Activated CD4-positive, alpha-beta T cell treated with anti-CD3 and anti-CD28 coated beads for 24 hours (primary cell): ENCODE data around the gene RAMP3.
"Not testable (repeated sequence)": the region's sequence is repeated elsewhere in the genome, so short reads cannot be mapped to it uniquely, and the experiment has no call there.

Source experiments
- DNase-seq, 2 donors: peaks; one replicate each; pipeline ENCODE4 v3.0.0-alpha.2; 2020; ENCODE audit warnings: low read depth in 2 of 2

RAMP3 gene, protein sequence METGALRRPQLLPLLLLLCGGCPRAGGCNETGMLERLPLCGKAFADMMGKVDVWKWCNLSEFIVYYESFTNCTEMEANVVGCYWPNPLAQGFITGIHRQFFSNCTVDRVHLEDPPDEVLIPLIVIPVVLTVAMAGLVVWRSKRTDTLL

GRCh38 chr7:45157653-45158401 is at the start of gene RAMP3:
Gene RAMP3 (plus strand): TSS chr7:45157791. CDS start chr7:45157829, 38 bp downstream.
- DNase-seq: no peak

DNA sequence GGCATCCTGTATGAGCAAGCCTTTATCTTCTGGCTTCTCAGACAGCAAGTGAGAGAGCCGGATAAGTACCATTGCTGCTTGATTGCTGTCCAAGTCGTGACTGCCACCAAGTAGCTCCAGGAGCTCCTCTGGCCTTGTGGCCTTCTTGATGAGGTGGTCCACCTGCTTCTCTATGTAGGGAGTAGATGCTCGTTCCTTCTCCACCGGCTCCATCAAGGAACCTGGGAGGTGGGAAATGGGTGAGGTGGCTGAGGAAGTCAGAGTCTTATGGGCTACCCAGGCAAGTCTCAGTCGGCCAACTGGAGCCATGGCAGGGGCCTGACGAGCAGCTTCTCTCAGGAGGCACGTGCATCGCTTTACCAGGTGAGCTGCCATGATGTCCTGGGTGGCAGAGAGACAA is 48.7 kb upstream of the RAMP3 start:
- no peak for DNase-seq

GRCh38 chr7:45111298-45112223 is 46.0 kb upstream of the RAMP3 start, which contains the start of gene TBRG4:
Gene TBRG4 (minus strand): TSS chr7:45111697. CDS start chr7:45109237, 2,460 bp downstream.
- peak; percentile 89 to 91 for DNase-seq

GRCh38 chr7:45112648-45113047 is 44.9 kb upstream of the RAMP3 start:
- no peak for DNase-seq

GRCh38 chr7:45114257-45114656 is 43.3 kb upstream of the RAMP3 start:
- not testable (repeated sequence) for DNase-seq

DNA sequence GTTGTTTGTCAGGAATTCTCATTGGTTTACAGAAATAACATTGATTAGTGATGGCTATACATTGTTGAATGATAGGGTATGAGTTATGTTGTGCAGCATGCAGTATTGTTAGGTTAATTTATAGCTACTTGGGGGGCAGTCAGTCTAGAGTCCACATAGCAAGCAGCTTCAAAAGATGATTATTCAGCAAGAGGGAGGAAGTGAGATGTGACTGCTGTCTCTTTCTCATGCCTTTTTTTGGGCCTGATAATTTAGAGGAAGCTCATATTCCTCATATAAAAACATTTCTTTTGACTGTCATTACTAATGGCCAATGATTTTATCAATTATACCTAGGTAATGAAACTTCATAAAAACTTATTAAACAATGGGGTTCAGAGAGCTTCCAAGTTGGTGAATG is 42.7 kb upstream of the RAMP3 start:
- no peak for DNase-seq

DNA sequence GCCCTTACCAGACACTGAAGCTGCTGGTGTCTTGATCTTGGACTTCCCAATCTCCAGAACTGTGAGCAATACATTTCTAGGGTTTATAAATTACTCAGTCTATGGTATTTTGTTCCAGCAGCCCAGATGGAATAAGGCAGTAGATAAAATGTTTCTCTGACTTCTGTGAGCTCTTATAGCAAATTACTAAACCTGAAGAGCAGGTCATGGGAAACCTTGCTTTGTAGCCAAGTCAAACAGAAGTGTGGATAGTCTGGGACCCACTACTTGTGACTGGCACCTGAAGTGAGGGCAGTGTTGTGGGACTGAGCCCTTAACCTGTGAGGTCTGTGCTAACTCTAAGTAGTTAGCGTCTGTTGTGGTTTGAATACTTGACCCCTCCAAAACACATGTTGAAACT is 41.5 kb upstream of the RAMP3 start:
- DNase-seq: no peak

DNA sequence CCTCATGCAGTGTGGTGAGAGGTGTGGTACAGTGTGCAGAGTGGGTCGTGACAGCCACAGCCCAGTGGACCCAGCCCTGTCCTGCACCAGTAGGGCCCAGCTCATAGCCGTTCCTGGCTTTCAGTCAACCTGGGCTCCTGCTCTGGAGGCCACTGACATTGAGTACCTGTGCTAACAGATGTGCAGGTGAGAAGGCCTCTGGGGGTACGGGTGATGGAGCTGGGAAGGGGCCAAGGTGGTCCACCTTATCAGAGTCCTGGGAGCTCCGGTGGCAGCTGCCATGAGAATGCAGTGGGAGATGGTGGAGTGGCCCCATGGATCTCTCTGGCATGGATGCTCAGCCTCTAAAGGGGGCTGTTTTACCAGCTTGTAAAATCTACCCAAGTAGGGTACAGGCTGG is 40.0 kb upstream of the RAMP3 start:
- DNase-seq: no peak

DNA sequence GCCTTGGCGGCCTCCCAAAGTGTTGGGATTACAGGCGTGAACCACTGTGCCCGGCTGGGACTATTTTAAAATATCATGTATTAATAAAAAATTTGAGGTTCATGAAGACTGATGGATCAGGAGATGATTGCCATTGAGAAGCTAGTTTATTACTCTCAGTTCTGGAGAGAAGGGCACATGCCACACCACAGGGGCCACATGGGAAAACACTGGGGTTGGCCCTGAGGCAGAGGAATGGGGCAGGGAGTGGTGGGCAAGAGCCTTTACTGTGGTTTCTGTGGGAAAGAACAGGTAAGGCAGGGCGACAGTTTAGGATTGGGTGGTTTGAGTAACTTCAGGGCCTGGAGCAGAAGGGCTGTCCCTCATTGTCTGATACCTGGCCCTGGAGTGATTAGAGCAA is 39.3 kb upstream of the RAMP3 start:
- DNase-seq: no peak

DNA sequence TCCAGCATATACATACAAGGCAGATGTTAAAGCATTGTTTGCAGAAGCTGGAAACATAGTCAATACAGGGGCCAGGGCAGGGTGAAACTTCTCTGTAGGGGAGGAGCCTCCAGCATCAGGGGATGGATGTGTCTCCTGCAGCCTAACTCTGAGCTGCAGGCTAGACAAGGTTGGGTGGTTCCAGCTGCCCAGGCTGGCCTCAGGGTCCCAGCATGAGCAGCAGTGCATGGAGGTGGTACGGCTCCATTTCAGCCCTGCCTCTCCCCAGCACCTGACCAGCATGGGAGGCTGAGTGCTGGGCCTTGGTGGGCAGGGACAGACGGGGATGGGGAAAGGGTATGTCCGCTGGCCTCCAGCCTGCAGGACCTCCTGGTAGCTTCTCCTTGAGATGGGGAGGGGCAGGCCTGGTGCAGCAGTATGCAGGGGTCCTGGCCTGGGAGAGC is 38.7 kb upstream of the RAMP3 start:
- DNase-seq: no peak

GRCh38 chr7:45119550-45119949 is 38.0 kb upstream of the RAMP3 start:
- no peak for DNase-seq

DNA sequence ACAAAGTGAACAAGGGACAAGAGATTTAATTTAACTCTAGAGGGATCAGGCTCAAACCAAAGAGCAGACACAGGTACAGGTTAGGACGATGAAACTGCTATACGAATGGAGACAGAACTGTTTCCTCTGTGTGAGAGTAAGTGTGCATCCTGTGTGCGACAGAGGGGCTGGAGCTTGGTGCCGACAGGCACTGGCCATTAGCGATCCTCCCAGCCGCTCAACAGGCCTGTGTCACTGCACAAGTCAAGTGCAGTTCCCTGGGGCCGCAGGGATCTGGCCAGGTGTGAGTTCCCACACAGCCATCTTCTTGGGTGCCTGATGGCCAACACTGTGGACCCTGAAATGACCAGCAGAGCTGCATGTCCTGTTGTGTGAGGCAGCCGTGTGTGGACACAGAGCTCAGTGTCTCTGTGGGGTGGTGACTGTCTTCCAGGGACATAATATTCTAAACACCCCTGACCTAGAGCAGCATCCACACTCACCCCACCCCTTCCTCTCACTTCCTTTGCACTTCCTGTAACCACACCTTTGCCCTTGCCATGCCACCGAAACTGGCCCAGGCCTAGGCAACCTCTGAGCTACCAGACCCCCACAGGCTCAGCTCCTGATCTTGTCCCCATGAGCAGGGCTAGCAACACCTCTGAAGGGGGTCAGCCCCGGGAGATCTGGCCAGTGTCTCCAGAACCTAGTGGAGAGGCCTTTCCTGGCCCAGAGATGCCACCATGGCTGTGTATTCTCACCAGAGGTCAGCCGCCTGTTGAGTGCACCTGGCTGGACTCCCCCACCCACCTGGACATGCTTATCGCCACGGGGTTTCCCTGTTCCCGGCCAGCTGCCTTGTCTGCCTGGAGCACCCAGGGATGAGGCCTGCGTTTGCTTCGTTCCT is 34.4 kb upstream of the RAMP3 start:
- no peak for DNase-seq

- no peak for DNase-seq
These were observed 33.5 kb upstream of the RAMP3 start for GRCh38 chr7:45123913-45124710.

GRCh38 chr7:45125193-45125904 is 32.2 kb upstream of the RAMP3 start:
- DNase-seq: no peak

DNA sequence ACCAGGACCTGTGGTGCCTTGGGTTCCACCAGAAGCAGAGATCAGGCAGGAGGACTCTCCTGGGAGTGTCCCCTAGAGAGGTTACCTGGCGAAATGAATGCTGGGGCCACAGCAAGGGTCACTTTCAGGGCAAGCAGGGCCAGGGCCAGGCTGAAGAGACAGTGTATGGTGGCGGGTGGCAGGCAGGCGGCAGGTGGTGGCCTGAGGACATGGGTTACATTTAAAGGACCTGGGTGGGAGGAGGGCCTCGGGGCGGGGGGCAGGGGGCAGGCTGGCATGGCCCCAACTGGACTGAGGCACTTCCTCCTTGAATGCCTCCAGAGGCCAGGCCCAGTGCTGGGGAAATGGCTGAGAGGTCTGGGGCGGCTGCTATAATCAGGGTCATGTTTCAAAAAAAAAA is 31.4 kb upstream of the RAMP3 start:
- no peak for DNase-seq

GRCh38 chr7:45126920-45127319 is 30.7 kb upstream of the RAMP3 start:
- DNase-seq: no peak

GRCh38 chr7:45129181-45129800 is 28.3 kb upstream of the RAMP3 start:
- DNase-seq: no peak

GRCh38 chr7:45129906-45130305 is 27.7 kb upstream of the RAMP3 start:
- no peak for DNase-seq

GRCh38 chr7:45130910-45131309 is 26.7 kb upstream of the RAMP3 start:
- DNase-seq: no peak
